GM19035 (cell line): Measurements from ENCODE around the gene ACTG2.
"Not testable (repeated sequence)": the region's sequence is repeated elsewhere in the genome, so short reads cannot be mapped to it uniquely, and the experiment has no call there.

Experiments
- ATAC-seq: cut with Tn5 transposase; IDR thresholded peaks from one replicate; pipeline ENCODE4 v1.9.1; 2021; ENCODE audit not compliant: unreplicated experiment

Gene ACTG2

DNA sequence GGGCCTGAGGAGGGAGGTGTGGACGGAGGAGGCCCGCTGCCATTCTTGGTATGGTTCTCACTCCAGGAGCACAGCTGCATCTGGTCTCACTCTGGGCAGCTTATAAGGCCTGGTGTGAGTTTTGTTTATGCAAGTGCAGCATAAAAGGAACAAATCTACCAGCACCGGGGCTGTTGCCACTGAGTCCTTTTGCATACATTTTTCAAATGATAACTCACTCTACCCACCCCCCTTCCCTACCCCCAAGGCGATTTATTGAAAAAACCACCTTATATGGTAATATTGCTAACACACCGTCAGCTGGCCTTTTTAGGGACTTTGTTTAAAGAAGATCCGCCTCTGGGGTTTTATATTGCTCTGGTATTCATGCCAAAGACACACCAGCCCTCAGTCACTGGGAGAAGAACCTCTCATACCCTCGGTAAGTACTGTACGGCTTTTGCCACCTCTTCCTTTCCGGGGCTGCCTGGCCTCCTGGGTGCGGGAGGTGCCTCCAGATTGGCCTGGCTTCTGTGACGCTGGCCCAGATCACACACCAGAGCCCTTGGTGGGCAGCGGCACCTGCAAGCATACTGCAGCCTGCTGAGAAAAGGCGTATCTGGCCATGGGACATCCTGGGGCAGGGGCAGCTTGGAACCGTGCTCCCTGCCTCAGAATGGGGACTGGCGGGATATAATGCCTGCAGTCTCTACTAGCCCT lies at the start of gene ACTG2:
ACTG2 (plus strand) TSS at position 378 of the 699 bp plus-strand sequence. CDS start 8,304 bp downstream, outside the sequence.
- no peak for ATAC-seq

DNA sequence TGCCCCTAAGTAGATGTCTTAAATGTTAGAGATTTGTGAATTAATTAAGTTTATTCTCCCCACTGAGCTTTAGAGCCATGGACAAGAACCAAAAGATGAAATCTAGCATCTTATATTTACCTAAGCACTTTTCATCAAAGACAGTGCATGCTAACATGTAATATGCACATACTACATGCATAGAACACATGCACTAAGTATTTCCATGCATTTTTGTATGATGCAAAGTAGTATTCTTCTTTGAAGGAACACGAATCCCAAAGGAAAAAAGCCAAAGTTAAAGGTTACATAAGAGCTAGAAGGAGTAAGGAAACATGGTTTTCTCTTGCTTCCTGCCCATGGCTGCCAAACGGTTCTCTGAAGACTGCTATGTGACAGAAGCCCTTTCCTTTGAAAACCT lies 48.7 kb upstream of the ACTG2 start:
- ATAC-seq: no peak

DNA sequence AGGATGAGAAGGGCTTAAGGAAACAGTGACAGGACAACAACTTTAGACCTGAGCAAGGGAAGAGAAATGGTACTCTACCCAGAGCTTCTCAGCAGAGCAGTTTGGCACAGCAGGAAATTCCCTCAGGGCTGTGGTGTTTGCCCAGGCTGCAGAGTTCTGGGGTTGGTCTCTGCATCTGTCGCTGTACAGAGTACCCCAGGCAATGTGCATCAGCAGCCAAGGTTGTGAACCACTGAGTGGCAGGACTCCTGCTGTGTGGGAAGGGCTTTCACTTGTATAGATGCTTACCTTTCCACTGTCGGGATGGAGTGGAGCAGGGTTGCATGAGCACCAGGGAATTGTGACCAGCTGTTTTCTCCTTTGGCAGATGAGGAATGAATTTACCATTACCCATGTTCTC lies 42.8 kb upstream of the ACTG2 start:
- no peak for ATAC-seq

DNA sequence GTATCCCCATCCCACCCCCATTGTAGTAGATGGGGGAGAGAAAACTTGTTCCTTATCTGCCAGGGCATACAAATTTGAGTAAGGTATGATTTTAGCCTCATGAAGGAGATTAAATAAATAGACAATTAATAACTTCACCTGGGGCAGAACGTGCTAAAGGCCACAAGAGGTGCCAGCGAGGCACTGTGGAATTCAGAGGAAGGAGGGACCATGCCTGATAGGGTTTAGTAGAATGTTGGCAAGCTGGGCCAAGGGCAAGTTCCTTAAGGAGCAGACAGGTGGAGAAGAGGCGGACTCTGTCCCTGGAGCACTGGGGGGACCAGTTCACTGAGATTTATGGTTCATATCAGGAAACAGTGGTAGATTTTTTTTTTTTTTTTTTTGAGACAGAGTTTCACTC lies 41.5 kb upstream of the ACTG2 start:
- ATAC-seq: no peak

DNA sequence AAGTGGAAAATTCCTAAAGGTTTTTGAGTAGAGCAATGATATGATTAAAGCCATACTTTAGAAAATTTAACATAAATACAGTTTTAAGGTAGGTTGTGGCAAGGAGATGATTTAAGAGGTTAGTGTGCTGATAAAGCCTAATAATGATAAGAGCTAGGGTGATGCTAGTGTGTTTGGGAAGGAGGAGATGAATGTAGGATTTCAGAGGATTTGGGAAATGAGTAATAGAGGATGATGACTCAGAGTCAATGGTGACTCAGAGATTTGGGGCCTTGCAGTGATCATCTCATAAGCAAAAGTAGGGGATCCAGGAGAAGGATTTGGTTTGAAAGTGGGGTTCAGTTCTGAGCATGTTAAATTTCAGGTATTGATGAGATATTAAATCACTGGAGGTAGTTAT lies 40.8 kb upstream of the ACTG2 start:
- ATAC-seq: no peak

DNA sequence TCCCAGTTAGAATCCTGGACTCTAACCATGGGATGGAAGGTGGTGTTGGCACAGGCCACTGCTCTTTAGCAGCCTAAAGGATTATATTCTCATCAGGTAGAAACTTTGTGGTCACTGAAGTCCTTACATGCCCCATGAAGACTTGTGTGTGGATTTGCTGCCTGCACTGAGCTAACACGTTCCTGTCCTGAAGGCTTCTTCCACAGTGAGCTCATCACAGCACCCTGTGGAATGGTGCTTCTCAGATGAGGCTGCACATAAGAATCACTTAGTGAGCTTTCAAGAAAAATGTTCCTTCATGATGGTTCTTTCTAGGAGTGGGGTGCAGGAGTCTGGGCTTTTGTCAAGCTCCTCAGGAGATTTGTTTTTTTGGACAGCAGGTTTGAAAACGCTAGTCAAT lies 37.3 kb upstream of the ACTG2 start:
- ATAC-seq: no peak

DNA sequence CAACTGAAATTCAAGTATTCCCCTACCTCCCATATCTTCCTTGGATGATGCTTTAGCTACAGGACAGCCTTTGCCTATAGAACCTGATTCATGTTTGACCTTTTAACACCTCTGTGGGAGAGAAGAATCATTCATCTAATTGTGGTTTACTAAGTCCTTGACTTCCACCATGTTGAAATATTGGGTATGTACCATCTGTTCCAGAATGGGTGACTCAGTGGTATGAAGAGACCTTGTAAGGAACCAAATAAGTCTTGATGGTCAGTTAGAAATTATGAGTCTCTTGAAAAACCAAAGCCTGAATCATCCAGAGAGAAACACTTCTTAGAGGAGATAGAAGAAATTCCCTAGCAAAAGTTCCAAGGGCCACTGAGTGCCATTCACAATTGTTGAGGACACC lies 36.6 kb upstream of the ACTG2 start:
- ATAC-seq: no peak

DNA sequence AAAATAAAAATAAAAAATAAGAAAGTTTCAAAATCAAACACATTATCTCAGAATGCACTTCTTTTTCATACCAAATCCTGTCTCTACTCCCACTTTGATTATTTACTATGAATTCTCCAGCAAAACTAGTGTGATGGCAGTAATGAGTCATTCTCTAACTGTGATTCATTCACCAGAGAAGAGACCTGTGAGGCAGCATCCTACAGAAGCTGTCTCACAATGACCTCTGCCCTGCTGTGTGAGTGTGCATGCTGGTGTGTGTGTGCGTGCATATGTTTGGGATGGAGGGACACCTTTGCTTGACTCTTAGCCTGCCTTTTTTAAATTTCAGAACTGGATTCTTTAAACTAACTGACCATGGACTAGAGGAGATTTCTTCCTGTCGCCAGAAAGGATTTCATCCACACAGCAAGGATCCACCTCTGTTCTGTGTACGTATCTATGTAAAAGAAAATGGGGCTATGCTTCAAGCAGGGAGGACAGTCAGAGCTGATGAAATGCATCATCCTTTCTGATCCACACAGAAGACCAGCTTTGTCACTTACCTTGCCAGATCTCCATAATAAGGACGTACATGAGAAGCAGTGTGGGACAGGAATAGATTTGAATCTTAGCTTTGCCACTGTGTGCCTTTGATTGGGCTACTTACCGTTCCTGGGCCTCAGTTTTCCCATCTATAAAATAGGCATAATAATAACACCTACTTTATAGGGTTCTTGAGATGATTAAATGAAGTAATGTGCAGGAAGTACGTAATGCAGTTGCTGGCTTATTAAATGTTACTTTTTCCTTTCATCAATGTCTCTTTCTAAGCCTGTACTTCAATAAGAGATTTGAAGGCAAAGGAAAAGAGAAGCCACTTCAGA lies 32.9 kb upstream of the ACTG2 start:
- ATAC-seq: no peak

DNA sequence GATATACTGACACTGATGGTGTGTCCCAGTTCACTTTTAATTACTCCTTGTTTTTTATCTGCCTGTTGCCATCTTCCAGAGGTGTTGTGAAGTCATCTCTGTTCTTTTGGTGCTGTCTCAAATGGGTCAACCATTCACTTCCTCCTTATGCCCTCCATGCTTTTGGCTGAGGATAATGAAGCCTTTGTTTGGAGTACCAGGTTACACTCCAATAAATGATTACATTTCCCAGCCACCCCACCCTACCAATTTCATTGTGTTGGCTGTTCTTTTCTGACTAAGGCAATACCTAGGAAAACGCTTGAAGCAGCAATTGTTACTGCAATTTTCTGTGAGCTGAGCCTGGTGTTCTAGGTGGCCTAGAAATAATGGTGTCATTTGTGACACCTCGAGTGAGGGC lies 29.8 kb upstream of the ACTG2 start:
- ATAC-seq: no peak

DNA sequence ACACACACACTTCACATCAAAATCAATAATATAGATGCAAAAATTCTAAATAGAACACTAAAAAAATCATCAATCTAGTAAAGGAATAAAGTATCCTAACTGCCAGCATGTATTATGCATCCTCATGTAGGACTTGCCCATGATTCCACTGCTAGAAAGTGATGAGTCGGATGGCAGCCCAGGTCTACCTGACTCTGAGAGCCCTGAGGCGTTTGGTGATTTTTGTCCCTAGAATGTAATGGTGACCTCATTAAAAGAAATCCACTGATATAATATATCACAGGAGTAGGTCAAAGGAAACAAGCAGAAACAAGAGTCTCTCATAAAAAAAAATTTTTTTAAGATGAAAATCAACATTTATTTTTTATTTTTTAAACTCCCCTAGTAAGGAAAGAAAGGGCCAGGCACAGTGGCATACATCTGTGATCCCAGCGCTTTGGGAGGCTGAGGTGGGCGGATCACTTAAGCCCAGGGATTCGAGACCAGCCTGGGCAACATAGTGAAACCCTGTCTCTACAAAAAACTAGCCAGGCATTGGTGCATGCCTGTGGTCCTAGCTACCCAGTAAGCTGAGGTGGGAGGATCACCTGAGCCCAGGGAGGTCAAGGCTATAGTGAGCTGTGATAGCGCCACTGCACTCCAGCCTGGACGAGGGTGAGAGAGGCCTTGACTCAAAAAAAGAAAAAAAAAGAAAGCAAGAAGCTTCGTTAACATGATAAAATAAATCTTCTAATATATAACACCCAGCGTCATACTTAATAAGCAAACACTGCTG lies 24.4 kb upstream of the ACTG2 start:
- no peak for ATAC-seq

DNA sequence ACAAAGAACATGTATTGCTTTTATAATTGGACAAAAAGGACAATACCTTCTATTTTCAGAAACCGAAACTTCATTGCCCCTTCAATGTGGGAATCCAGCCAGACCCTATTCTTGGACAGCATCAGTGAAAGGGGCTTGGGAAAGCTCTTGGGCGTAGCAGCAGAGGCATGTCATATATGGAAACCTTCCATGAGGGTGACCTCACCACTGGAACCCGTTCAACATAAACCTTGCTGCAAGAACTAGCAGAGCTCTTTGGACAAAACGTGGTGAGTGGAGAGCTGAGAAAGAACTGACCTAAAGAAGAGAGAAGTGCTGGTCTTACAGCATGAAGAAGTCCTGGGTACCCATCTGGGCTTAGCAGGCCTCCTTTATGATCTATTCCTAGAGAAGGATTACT lies 22.7 kb upstream of the ACTG2 start:
- no peak for ATAC-seq

DNA sequence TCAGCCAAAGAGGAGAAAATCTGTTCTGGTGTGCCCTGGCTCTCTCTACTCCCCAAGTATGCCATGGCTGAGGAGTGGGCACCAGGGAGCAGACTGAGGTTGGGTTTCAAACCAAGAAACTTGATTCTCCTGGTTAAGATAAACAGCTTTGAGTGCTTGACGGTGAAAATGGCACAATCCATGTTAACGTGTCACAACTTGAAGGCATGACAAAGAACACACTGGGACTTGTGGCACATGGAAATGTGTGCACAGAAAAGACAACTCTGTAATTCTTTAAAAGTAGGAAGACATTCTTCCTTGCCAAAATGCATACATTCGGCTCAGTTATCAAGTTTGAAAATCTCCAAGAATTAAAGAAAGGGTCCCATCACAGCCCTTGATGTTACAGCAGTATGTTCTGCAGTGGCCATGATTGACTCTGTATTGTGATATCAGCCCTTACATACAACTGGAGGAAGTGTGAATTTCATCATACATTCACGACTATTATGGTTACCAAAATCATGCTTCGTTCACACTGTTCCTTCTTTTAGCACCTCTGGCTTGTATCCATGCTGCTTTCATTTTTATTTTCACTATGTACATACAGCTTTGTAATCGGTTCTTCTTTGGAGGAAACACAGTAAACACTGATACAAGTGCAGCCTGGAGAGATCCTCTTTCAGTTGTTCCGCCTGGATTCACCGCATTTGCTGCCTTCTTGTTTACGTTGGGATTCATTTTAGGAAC lies 15.6 kb upstream of the ACTG2 start:
- ATAC-seq: no peak

DNA sequence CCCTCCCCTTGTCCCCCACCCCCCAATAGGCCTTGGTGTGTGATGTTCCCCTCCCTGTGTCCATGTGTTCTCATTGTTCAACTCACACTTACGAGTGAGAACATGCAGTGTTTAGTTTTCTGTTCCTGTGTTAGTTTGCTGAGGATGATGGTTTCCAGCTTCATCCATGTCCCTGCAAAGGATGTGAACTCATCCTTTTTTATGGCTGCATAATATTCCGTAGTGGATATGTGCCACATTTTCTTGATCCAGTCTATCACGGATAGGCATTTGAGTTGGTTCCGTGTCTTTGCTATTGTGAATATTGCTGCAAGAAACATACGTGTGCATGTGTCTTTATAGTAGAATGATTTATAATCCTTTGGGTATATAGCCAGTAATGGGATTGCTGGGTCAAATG lies 14.8 kb upstream of the ACTG2 start:
- not testable (repeated sequence) for ATAC-seq

DNA sequence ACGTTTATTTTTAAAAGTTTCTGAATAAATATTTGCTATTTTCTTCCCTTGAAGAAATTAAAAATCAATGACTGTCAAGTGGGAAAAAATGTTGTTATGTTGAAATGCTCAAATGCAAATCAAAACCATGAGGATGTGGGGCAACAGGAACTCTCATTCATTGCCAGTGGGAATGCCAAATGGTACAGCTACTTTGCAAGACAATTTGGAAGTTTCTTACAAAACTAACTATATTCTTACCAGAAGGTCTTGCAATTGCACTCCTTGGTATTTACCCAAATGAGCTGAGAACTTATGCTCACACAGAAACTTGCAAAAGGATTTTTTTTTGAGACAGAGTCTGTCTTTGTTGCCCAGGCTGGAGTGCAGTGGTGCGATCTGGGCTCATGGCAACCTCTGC lies 7.4 kb upstream of the ACTG2 start:
- ATAC-seq: no peak

DNA sequence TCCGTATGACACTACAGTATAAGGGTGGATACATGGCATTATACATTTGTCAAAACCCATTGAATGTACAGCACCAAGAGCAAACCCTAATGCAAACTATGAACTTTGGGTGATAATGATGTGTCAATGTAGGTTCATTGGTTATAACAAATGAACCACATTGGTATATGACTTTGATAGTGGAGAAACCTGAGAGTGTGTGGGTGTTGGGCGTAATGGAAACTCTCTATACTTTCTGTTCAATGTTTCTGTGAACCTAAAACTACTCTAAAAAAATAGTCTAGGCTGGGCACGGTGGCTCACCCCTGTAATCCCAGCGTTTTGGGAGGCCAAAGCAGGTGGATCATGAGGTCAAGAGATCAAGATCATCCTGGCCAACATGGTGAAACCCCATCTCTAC lies 6.5 kb upstream of the ACTG2 start:
- no peak for ATAC-seq

DNA sequence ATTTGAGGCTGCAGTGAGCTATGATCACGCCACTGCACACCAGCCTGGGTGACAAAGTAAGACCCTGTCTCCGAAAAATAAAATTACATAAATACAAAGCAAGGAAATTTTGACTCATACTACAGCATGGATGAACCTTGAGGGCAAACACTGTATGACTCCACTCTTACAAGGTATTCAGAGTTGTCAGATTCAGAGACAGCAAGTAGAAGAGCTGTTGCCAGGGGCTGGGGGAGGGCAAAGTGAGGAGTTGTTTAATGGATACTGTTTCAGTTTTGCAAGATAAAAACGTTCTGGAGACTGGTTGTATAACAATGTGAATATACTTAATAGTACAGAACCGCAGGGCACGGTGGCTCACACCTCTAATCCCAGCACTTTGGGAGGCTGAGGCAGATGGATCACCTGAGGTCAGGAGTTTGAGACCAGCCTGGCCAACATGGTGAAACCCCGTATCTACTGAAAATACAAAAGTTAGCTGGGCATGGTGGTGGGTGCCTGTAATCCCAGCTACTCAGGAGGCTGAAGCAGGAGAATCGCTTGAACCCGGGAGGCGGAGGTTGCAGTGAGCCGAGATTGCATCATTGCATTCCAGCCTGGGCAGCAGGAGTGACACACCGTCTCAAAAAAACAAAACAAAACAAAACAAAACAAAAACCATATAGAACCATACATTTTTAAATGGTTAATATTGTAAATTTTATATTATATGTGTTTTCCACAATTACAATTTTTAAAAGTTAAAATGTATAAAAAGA lies 5.0 kb upstream of the ACTG2 start:
- ATAC-seq: not testable (repeated sequence)

DNA sequence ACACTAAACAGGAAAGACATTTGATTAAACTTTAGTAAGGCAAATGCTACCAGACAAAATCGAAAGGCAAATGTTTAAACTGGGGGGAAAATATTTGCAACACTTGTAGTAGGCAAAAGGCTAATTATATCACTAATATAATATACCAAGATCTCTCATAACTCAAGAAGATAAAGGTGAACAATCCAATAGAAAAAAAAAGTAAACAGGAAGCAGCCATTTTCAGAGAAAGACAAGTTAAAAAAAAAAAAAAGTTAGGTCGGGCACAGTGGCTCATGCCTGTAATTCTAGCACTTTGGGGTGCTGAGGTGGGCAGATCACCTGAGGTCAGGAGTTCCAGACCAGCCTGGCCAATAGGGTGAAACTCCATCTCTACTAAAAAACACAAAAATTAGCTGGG lies 4.4 kb upstream of the ACTG2 start:
- ATAC-seq: no peak

DNA sequence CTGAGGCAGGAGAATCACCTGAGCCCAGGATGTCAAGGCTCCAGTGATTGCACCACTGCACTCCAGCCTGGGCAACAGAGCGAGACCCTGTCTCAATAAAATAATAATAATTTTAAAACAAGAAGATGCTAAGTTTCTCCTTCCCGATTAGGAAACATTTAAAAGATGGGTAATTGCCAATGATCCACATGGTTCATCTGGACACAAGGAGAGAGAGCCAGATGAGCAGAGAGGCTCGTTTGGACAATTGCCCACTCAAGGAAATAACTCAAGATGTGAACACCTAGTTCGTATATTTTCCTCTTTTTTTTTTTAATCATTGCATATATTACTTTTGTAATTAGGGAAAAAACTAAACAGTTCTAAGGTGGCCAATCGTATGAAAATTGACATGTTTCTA lies 3.6 kb upstream of the ACTG2 start:
- no peak for ATAC-seq

DNA sequence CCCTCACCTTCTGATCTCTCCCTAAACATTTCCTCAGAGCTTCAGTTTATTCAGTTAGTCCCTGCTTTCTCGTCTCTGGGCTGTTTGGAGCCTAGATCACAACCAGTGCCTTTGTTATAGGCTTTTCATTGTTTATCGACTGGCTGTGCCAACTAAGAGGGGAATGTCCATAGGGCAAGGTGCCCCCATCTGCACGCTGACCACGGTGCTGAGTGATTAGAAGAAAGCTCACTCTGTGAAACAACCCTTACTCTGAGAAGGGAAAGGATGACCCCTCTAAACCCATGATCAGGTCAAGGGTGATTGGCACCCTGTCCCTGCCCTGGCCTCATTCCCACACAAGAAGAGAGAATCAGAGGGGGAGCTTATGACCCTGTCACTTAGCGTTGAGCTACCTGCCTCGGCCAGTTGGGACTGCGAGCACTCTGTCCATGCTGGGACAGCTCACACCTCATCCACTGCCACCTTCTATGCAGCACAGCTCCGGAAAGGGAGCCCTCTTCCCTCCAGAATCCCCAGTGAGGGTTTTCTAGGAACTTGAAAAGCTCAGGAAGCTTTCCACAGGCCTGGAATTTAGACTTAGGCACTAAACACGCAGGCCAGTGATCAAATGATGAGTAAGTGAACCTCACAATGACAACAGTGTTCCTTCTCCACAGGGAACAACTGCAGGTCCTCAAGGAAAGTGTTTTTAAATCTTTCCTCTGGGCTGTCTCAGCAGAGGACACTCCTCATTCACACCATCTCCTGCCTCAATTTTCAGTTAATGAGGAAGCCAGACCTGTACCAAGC lies 2.3 kb upstream of the ACTG2 start:
- ATAC-seq: no peak
